Erythroblast (primary cell): ENCODE data around the gene DIAPH2.

ENCODE experiments used
- GATA1 ChIP-seq: IDR thresholded peaks from 2 replicates; pipeline ENCODE4 v1.6.1; 2011; ENCODE audit warnings: low read depth, mild to moderate bottlenecking, control low read depth, low read length, moderate library complexity
- POLR2A ChIP-seq: IDR thresholded peaks from 2 replicates; pipeline ENCODE4 v1.6.1; 2011; ENCODE audit warnings: mild to moderate bottlenecking, low read length

DNA sequence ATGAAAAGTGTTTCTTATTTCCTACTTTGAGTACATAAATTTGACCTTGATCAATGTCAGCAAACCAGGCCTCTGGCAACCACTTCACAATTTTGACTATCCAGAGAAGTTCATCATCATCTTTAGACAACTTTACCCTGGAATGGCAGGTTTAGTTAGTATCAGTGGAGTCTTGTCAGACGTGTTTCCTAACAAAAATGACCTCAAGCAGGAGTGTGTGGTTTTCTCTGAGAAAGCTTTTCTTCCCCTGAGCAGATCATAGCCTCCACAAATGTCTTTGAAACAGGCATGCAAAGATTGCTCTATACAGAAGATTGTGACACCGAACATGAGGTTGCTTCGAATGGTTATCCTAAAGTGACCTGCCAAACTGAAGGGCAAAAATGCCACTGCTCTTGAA lies 841.3 kb downstream of the DIAPH2 start:
- no peak for TF ChIP-seq POLR2A
- no peak for TF ChIP-seq GATA1
